MM.1S (cell line): Measurements from ENCODE around the gene SLC17A9.

Experiments used
- DNase-seq: peaks from one replicate; pipeline ENCODE4 v3.0.0-alpha.2; 2015
- H2AFZ ChIP-seq: fragments of 300-600 bp; sonication (generic); 2 replicates; pipeline ENCODE4 v1.6.0; 2016; ENCODE audit warnings: antibody characterized with exemption, low read length
- H3F3A ChIP-seq: fragments of 300-600 bp; sonication (generic); 2 replicates; pipeline ENCODE4 v1.6.1; 2016; ENCODE audit warnings: mild to moderate bottlenecking, antibody characterized with exemption, low read length, moderate library complexity, mixed read lengths; ENCODE audit not compliant: insufficient read depth
- H3K27ac ChIP-seq: fragments of 300-600 bp; sonication (generic); 2 replicates; pipeline ENCODE4 v1.5.1; 2016; ENCODE audit warnings: mild to moderate bottlenecking, low read length
- H3K27me3 ChIP-seq: fragments of 300-600 bp; sonication (generic); replicated peaks from 2 replicates; pipeline ENCODE4 v1.6.0; 2016; ENCODE audit warnings: low read length; ENCODE audit not compliant: insufficient read depth
- H3K36me3 ChIP-seq: fragments of 300-600 bp; sonication (generic); replicated peaks from 2 replicates; pipeline ENCODE4 v1.6.1; 2016; ENCODE audit warnings: mild to moderate bottlenecking, low read length, mixed read lengths; ENCODE audit not compliant: insufficient read depth
- H3K4me1 ChIP-seq: fragments of 300-600 bp; sonication (generic); 2 replicates; pipeline ENCODE4 v1.6.1; 2016; ENCODE audit warnings: low read length, mixed read lengths
- H3K4me2 ChIP-seq: fragments of 300-600 bp; sonication (generic); 2 replicates; pipeline ENCODE4 v1.6.0; 2016; ENCODE audit warnings: low read depth, low read length
- H3K4me3 ChIP-seq: fragments of 300-600 bp; sonication (generic); 2 replicates; pipeline ENCODE4 v1.5.1; 2016; ENCODE audit warnings: low read length, mixed read lengths
- H3K79me2 ChIP-seq: fragments of 300-600 bp; sonication (generic); 2 replicates; pipeline ENCODE4 v1.6.1; 2016; ENCODE audit warnings: mixed run types, low read length, mixed read lengths
- H3K9ac ChIP-seq: fragments of 300-600 bp; sonication (generic); 2 replicates; pipeline ENCODE4 v1.6.1; 2016; ENCODE audit warnings: low read length, mixed read lengths
- H3K9me2 ChIP-seq: fragments of 300-600 bp; sonication (generic); replicated peaks from 2 replicates; pipeline ENCODE4 v1.6.1; 2016; ENCODE audit warnings: mild to moderate bottlenecking, low read length, mixed read lengths; ENCODE audit not compliant: insufficient read depth
- H3K9me3 ChIP-seq: fragments of 300-600 bp; sonication (generic); replicated peaks from 2 replicates; pipeline ENCODE4 v1.6.1; 2016; ENCODE audit warnings: mild to moderate bottlenecking, low read length, mixed read lengths; ENCODE audit not compliant: insufficient read depth
- H4K20me1 ChIP-seq: fragments of 300-600 bp; sonication (generic); 2 replicates; pipeline ENCODE4 v1.6.1; 2016; ENCODE audit warnings: mild to moderate bottlenecking, low read length, moderate library complexity, mixed read lengths; ENCODE audit not compliant: insufficient read depth
- CTCF ChIP-seq: fragments of 300-600 bp; sonication (generic); IDR thresholded peaks from 2 replicates; pipeline ENCODE4 v1.5.1; 2016; ENCODE audit warnings: antibody characterized with exemption, low read length, mixed read lengths
- EZH2 ChIP-seq: fragments of 300-600 bp; sonication (generic); optimal IDR thresholded peaks from 2 replicates; pipeline ENCODE3; 2017; ENCODE audit warnings: low read depth, mild to moderate bottlenecking, antibody characterized with exemption, low read length, mixed read lengths
- EZH2phosphoT487 ChIP-seq: fragments of 300-600 bp; sonication (generic); IDR thresholded peaks from 2 replicates; pipeline ENCODE4 v1.6.1; 2018; ENCODE audit warnings: antibody characterized with exemption, low read length

Gene SLC17A9

GRCh38 chr20:62949962-62950361, 2.5 kb upstream of the SLC17A9 start:
- Histone ChIP-seq H3K9me2 (no peaks in the 10 kb centered on the region), H3K4me3 (no peak overlapping the region), H3K36me3 (no peaks in the 10 kb centered on the region), H3K27me3 (no peaks in the 10 kb centered on the region; the same call in 1 of the 2 replicates), H3K79me2 (peaks cover 6% of the 10 kb centered on the region; the same call in 1 of the 2 replicates), H3F3A (no peaks in the 10 kb centered on the region), H3K9ac (no peak overlapping the region), H2AFZ (no peak overlapping the region), H3K9me3 (no peaks in the 10 kb centered on the region), H3K27ac (no peak overlapping the region), H3K4me2 (no peak overlapping the region), H3K4me1 (0 out of 2 replicates have a peak, but pooled peaks cover 10% of the 10 kb centered on the region), H4K20me1 (no peaks in the 10 kb centered on the region)
- no peak for DNase-seq
- TF ChIP-seq EZH2phosphoT487 (no peak), CTCF (no peak), EZH2 (no peak)

- no peak overlapping the region for H3K4me3 ChIP-seq
- peaks cover 6% of the 10 kb centered on the region; the same call in 1 of the 2 replicates for H3K79me2 ChIP-seq
- H3K36me3 ChIP-seq, result no peaks in the 10 kb centered on the region
- no peak overlapping the region for H3K9ac ChIP-seq
- no peak overlapping the region for H3K27ac ChIP-seq
- TF ChIP-seq CTCF (no peak), EZH2 (no peak), EZH2phosphoT487 (no peak)
- no peaks in the 10 kb centered on the region for H3K9me3 ChIP-seq
- no peak overlapping the region for H3K4me2 ChIP-seq
- no peak for DNase-seq
- H3K4me1 ChIP-seq, result 0 out of 2 replicates have a peak, but pooled peaks cover 10% of the 10 kb centered on the region
- H3F3A ChIP-seq, result no peaks in the 10 kb centered on the region
- H3K9me2 ChIP-seq, result no peaks in the 10 kb centered on the region
- H3K27me3 ChIP-seq, result no peaks in the 10 kb centered on the region; the same call in 1 of the 2 replicates
- no peak overlapping the region for H2AFZ ChIP-seq
- no peaks in the 10 kb centered on the region for H4K20me1 ChIP-seq
These were observed 1.8 kb upstream of the SLC17A9 start for GRCh38 chr20:62950741-62951140.

GRCh38 chr20:62951143-62951895, 1.2 kb upstream of the SLC17A9 start:
- Histone ChIP-seq H3K9me2 (no peaks in the 10 kb centered on the region), H3K4me2 (no peak overlapping the region), H3K79me2 (peaks cover 4% of the 10 kb centered on the region; the same call in 1 of the 2 replicates), H3K9me3 (no peaks in the 10 kb centered on the region), H3K4me3 (no peak overlapping the region), H3F3A (no peaks in the 10 kb centered on the region), H3K9ac (no peak overlapping the region), H3K4me1 (0 out of 2 replicates have a peak, but pooled peaks cover 10% of the 10 kb centered on the region), H3K27me3 (peaks cover 6% of the 10 kb centered on the region; the same call in 1 of the 2 replicates), H3K27ac (no peak overlapping the region), H3K36me3 (no peaks in the 10 kb centered on the region), H4K20me1 (no peaks in the 10 kb centered on the region), H2AFZ (no peak overlapping the region)
- no peak for TF ChIP-seq CTCF
- no peak for TF ChIP-seq EZH2
- TF ChIP-seq EZH2phosphoT487, result no peak
- no peak for DNase-seq
